Common myeloid progenitor, CD34-positive (primary cell): ENCODE results near the gene MAL.
A peak's percentile ranks its signal among the peaks of the same experiment; 100 is the strongest.

Experiments used
- CTCF ChIA-PET: fragments of 350-600 bp; sonication (Branson Sonifier 250); formaldehyde crosslinking; loops from one replicate; lab custom pipeline; 2021; ENCODE audit warnings: antibody characterized with exemption; lab: Charles Lee
- POLR2A ChIA-PET: fragments of 350-600 bp; sonication (Branson Sonifier 250); formaldehyde crosslinking; loops from one replicate; lab custom pipeline; 2021; ENCODE audit warnings: antibody characterized with exemption; lab: Charles Lee
- DNase-seq, 3 donors: peaks; one replicate each; pipeline versions ENCODE4 v3.0.0 to v3.0.0-alpha.2; 2013
- H3K27ac ChIP-seq, 2 experiments: 1 replicate in 1 of 2; 2 replicates in 1 of 2; pipeline ENCODE4 v1.7.0; 2013; ENCODE audit warnings: inconsistent platforms in 2 of 2, low read length in 2 of 2, mild to moderate bottlenecking in 2 of 2, low read depth in 1 of 2, moderate library complexity in 1 of 2; ENCODE audit not compliant: severe bottlenecking in 2 of 2, insufficient read depth in 1 of 2, poor library complexity in 1 of 2
- H3K27me3 ChIP-seq, 5 experiments: replicated peaks in 2 of 5; 1 replicate in 3 of 5; 2 replicates in 2 of 5; pipeline versions ENCODE4 v1.6.1 to v1.7.0; 2013; ENCODE audit warnings: low read length in 4 of 5, mild to moderate bottlenecking in 2 of 5, moderate library complexity in 2 of 5, inconsistent platforms in 1 of 5; ENCODE audit not compliant: insufficient read depth in 5 of 5, control insufficient read depth in 4 of 5
- H3K36me3 ChIP-seq, 4 experiments: 1 replicate in 2 of 4; 2 replicates in 2 of 4; pipeline versions ENCODE4 v1.6.1 to v1.7.0; 2013; ENCODE audit warnings: low read length in 3 of 4, control low read depth in 1 of 4, mild to moderate bottlenecking in 1 of 4; ENCODE audit not compliant: control insufficient read depth in 4 of 4, insufficient read depth in 4 of 4
- H3K4me1 ChIP-seq, 4 experiments: 1 replicate in 3 of 4; 2 replicates in 1 of 4; pipeline versions ENCODE4 v1.6.1 to v1.7.1; 2013; ENCODE audit warnings: low read length in 3 of 4, mild to moderate bottlenecking in 3 of 4, control low read depth in 1 of 4, inconsistent platforms in 1 of 4, moderate library complexity in 1 of 4; ENCODE audit not compliant: control insufficient read depth in 4 of 4, insufficient read depth in 4 of 4; ENCODE audit errors: control extremely low read depth in 1 of 4
- H3K4me3 ChIP-seq, 7 experiments: 1 replicate in 4 of 7; 2 replicates in 3 of 7; pipeline versions ENCODE4 v1.5.1 to v1.7.0; 2013; ENCODE audit warnings: mild to moderate bottlenecking in 7 of 7, low read length in 6 of 7, moderate library complexity in 6 of 7, inconsistent platforms in 2 of 7, low read depth in 2 of 7, control low read depth in 1 of 7; ENCODE audit not compliant: insufficient read depth in 4 of 7, control insufficient read depth in 1 of 7; ENCODE audit errors: extremely low read depth in 1 of 7
- H3K9me3 ChIP-seq, 5 experiments: 1 replicate in 4 of 5; 2 replicates in 1 of 5; pipeline versions ENCODE4 v1.6.1 to v1.7.1; 2013; ENCODE audit warnings: low read length in 4 of 5, mild to moderate bottlenecking in 2 of 5, inconsistent platforms in 1 of 5, low read depth in 1 of 5, moderate library complexity in 1 of 5; ENCODE audit not compliant: control insufficient read depth in 4 of 5, insufficient read depth in 2 of 5; ENCODE audit errors: control extremely low read depth in 1 of 5
- WGBS: methylation state at CpG from one replicate; pipeline ENCODE4 v1.1.5; 2013; ENCODE audit not compliant: insufficient coverage; 5-methylcytosine and 5-hydroxymethylcytosine counted together

Gene MAL

GRCh38 chr2:94996305-94997100 lies 29.0 kb upstream of the MAL start:
- Histone ChIP-seq H3K36me3 (no peaks in the 10 kb centered on the region), H3K4me1 (peaks cover 0 to 7% (median 2%) of the 10 kb centered on the region in 4 experiments), H3K27ac (no peak overlapping the region), H3K4me3 (no peak overlapping the region), H3K9me3 (no peaks in the 10 kb centered on the region), H3K27me3 (peaks cover 0 to 41% (median 15%) of the 10 kb centered on the region in 5 experiments)
- ChIA-PET CTCF (interaction anchor here (0.8 to 1.9 kb wide), 6 partner anchors 8 to 122 kb away, joined by 3 to 6 read pairs (median 3); no protein-coding TSS in a partner anchor), POLR2A (no interaction called here)
- WGBS, result 94% methylated on average over 18 of the region's 23 CpGs
- DNase-seq, result no peak

GRCh38 chr2:94997981-94998930 lies 27.3 kb upstream of the MAL start:
- 23% methylated on average over 41 of the region's 54 CpGs for whole genome bisulfite sequencing
- H3K4me3 ChIP-seq, result peak overlapping the region in 3 of 7 experiments; percentile 36 to 59 (median 55)
- POLR2A ChIA-PET, result no interaction called here

GRCh38 chr2:94999431-94999883 lies 26.1 kb upstream of the MAL start:
- 100% methylated on average over 5 of the region's 7 CpGs for WGBS
- H3K27me3 ChIP-seq, result peaks cover 0 to 38% (median 15%) of the 10 kb centered on the region in 5 experiments
- DNase-seq, result no peak
- H3K36me3 ChIP-seq, result no peaks in the 10 kb centered on the region
- no peaks in the 10 kb centered on the region for H3K9me3 ChIP-seq
- POLR2A ChIA-PET, result no interaction called here
- no peak overlapping the region for H3K27ac ChIP-seq
- no peak overlapping the region for H3K4me3 ChIP-seq
- CTCF ChIA-PET, result interaction anchor here (0.7 to 0.9 kb wide), 2 partner anchors 23 to 44 kb away, joined by 3 read pairs; no protein-coding TSS in a partner anchor
- H3K4me1 ChIP-seq, result peaks cover 0 to 7% (median 2%) of the 10 kb centered on the region in 4 experiments

More at GRCh38 chr2:94997981-94998930, 27.3 kb upstream of the MAL start:
- H3K27me3 ChIP-seq, result peaks cover 0 to 41% (median 15%) of the 10 kb centered on the region in 5 experiments
- H3K27ac ChIP-seq, result no peak overlapping the region
- CTCF ChIA-PET, result interaction anchor here (0.9 to 1.5 kb wide), 3 partner anchors 45 to 117 kb away, joined by 3 to 5 read pairs (median 4); no protein-coding TSS in a partner anchor
- DNase-seq, result peak in 2 of 3 donors; percentile 28 to 44
- H3K36me3 ChIP-seq, result no peaks in the 10 kb centered on the region
- peaks cover 0 to 7% (median 2%) of the 10 kb centered on the region in 4 experiments for H3K4me1 ChIP-seq
- no peaks in the 10 kb centered on the region for H3K9me3 ChIP-seq

- H3K27me3 ChIP-seq, result peaks cover 0 to 38% (median 13%) of the 10 kb centered on the region in 5 experiments
- no peak overlapping the region for H3K27ac ChIP-seq
- DNase-seq, result no peak
- H3K9me3 ChIP-seq, result no peaks in the 10 kb centered on the region
- ChIA-PET CTCF (interaction anchor here (2.1 kb wide), 1 partner anchor 16 kb away, joined by 8 read pairs; no protein-coding TSS in a partner anchor), POLR2A (no interaction called here)
- no peaks in the 10 kb centered on the region for H3K36me3 ChIP-seq
- WGBS, result 93% methylated on average over 4 of the region's 5 CpGs
- peaks cover 0 to 7% (median 3%) of the 10 kb centered on the region in 4 experiments for H3K4me1 ChIP-seq
- H3K4me3 ChIP-seq, result no peak overlapping the region
These were observed 24.4 kb upstream of the MAL start for GRCh38 chr2:95001051-95001562.

- Histone ChIP-seq H3K36me3 (no peaks in the 10 kb centered on the region), H3K4me3 (no peak overlapping the region), H3K9me3 (no peaks in the 10 kb centered on the region), H3K27me3 (peaks cover 0 to 34% (median 13%) of the 10 kb centered on the region in 5 experiments), H3K27ac (no peak overlapping the region), H3K4me1 (peaks cover 0 to 7% (median 3%) of the 10 kb centered on the region in 4 experiments)
- WGBS, result 83% methylated on average over 2 of the region's 2 CpGs
- DNase-seq, result no peak
- CTCF ChIA-PET, result interaction anchor here (2.1 kb wide), 1 partner anchor 16 kb away, joined by 8 read pairs; no protein-coding TSS in a partner anchor
- POLR2A ChIA-PET, result interaction anchor here (0.6 kb wide), 1 partner anchor 225 kb away, joined by 4 read pairs; no protein-coding TSS in a partner anchor
These were observed 23.8 kb upstream of the MAL start for GRCh38 chr2:95001701-95002100.

- WGBS, result 100% methylated on average over 2 of the region's 5 CpGs
- Histone ChIP-seq H3K27ac (no peak overlapping the region), H3K27me3 (peaks cover 0 to 26% (median 7%) of the 10 kb centered on the region in 5 experiments), H3K36me3 (no peaks in the 10 kb centered on the region), H3K4me3 (no peak overlapping the region), H3K9me3 (no peaks in the 10 kb centered on the region), H3K4me1 (peaks cover 0 to 7% (median 3%) of the 10 kb centered on the region in 4 experiments)
- no peak for DNase-seq
- CTCF ChIA-PET, result interaction anchor here (0.6 to 2.1 kb wide), 3 partner anchors 9 to 190 kb away, joined by 3 to 8 read pairs (median 4); no protein-coding TSS in a partner anchor
- POLR2A ChIA-PET, result no interaction called here
These were observed 23.0 kb upstream of the MAL start for GRCh38 chr2:95002498-95002897.
